Measurements from ENCODE around the gene MBP.

Gene MBP

GRCh38 chr18:77070627-77071026 lies 62.0 kb downstream of the MBP start:
- no peaks in the 10 kb centered on the region for H3K9me3 ChIP-seq
- H3K27ac ChIP-seq: peak overlapping the region; percentile 99
- H3K36me3 ChIP-seq: peaks cover 49% of the 10 kb centered on the region
- H3K27me3 ChIP-seq: no peaks in the 10 kb centered on the region
- no peak overlapping the region for H3K4me3 ChIP-seq (ENCODE audit: low read depth in 1 of 2, low read length in 1 of 2)
- TF ChIP-seq CTCF (IDR thresholded peaks at IDR 0.05): no peak
- peaks cover 66 to 85% of the 10 kb centered on the region in 2 experiments for H3K4me1 ChIP-seq (ENCODE audit: control insufficient read depth in 1 of 2, insufficient read depth in 1 of 2, low read depth in 1 of 2, low read length in 1 of 2)

GRCh38 chr18:77069931-77070330 lies 62.7 kb downstream of the MBP start:
- no peak overlapping the region for H3K4me3 ChIP-seq (ENCODE audit: low read depth in 1 of 2, low read length in 1 of 2)
- TF ChIP-seq CTCF (IDR thresholded peaks at IDR 0.05): no peak
- no peaks in the 10 kb centered on the region for H3K9me3 ChIP-seq
- H3K27me3 ChIP-seq: no peaks in the 10 kb centered on the region
- peaks cover 73 to 92% of the 10 kb centered on the region in 2 experiments for H3K4me1 ChIP-seq (ENCODE audit: control insufficient read depth in 1 of 2, insufficient read depth in 1 of 2, low read depth in 1 of 2, low read length in 1 of 2)
- H3K36me3 ChIP-seq: peaks cover 42% of the 10 kb centered on the region
- peak overlapping the region; percentile 99 for H3K27ac ChIP-seq

- TF ChIP-seq CTCF (IDR thresholded peaks at IDR 0.05): no peak
- peak overlapping the region; percentile 99 for H3K27ac ChIP-seq
- peaks cover 78 to 96% of the 10 kb centered on the region in 2 experiments for H3K4me1 ChIP-seq (ENCODE audit: control insufficient read depth in 1 of 2, insufficient read depth in 1 of 2, low read depth in 1 of 2, low read length in 1 of 2)
- peak overlapping the region in 1 of 2 experiments; percentile 61 for H3K4me3 ChIP-seq (ENCODE audit: low read depth in 1 of 2, low read length in 1 of 2)
- H3K27me3 ChIP-seq: no peaks in the 10 kb centered on the region
- H3K9me3 ChIP-seq: no peaks in the 10 kb centered on the region
- H3K36me3 ChIP-seq: peaks cover 41% of the 10 kb centered on the region
Observed at GRCh38 chr18:77069482-77069881, 63.1 kb downstream of the MBP start.

- TF ChIP-seq CTCF (IDR thresholded peaks at IDR 0.05): no peak
- Histone ChIP-seq H3K9me3 (no peaks in the 10 kb centered on the region), H3K27me3 (no peaks in the 10 kb centered on the region), H3K4me1 (ENCODE audit: control insufficient read depth in 1 of 2, insufficient read depth in 1 of 2, low read depth in 1 of 2, low read length in 1 of 2) (peaks cover 86 to 97% of the 10 kb centered on the region in 2 experiments), H3K27ac (peak overlapping the region; percentile 99), H3K36me3 (peaks cover 45% of the 10 kb centered on the region), H3K4me3 (ENCODE audit: low read depth in 1 of 2, low read length in 1 of 2) (peak overlapping the region; percentile 48 to 61)
Observed at GRCh38 chr18:77068321-77069312, 64.0 kb downstream of the MBP start.

- H3K4me3 ChIP-seq (ENCODE audit: low read depth in 1 of 2, low read length in 1 of 2): peak overlapping the region; percentile 48 to 61
- H3K36me3 ChIP-seq: peaks cover 45% of the 10 kb centered on the region
- peak overlapping the region; percentile 99 for H3K27ac ChIP-seq
- peaks cover 94 to 100% of the 10 kb centered on the region in 2 experiments for H3K4me1 ChIP-seq (ENCODE audit: control insufficient read depth in 1 of 2, insufficient read depth in 1 of 2, low read depth in 1 of 2, low read length in 1 of 2)
- H3K9me3 ChIP-seq: no peaks in the 10 kb centered on the region
- TF ChIP-seq CTCF (IDR thresholded peaks at IDR 0.05): peak; percentile 17
- no peaks in the 10 kb centered on the region for H3K27me3 ChIP-seq
Observed at GRCh38 chr18:77067291-77068061, 65.1 kb downstream of the MBP start.

Data from neutrophil (primary cell).